GM23248 (cell line): ENCODE results near the gene PRG2.

Experiments used
- EZH2 ChIP-seq: fragments of 200-600 bp; sonication (generic); IDR thresholded peaks from 2 replicates; pipeline ENCODE4 v1.6.1; 2018; ENCODE audit warnings: antibody characterized with exemption, mild to moderate bottlenecking; ENCODE audit not compliant: insufficient read depth, poor library complexity, severe bottlenecking
- EZH2phosphoT487 ChIP-seq: fragments of 200-600 bp; sonication (generic); IDR thresholded peaks from 2 replicates; pipeline ENCODE4 v1.6.1; 2018; ENCODE audit warnings: antibody characterized with exemption, moderate library complexity, mild to moderate bottlenecking, low read depth; ENCODE audit not compliant: insufficient read depth

GRCh38 chr11:57424792-57425564 is 34.5 kb upstream of the PRG2 start:
- TF ChIP-seq EZH2phosphoT487, result no peak
- no peak for TF ChIP-seq EZH2
